NCI-H1436 (cell line): Measurements from ENCODE around the gene DHX9.

Experiments used
- DNase-seq: peaks from one replicate; lab custom pipeline; 2025; lab: John Stamatoyannopoulos, UW

DHX9 gene

GRCh38 chr1:182841368-182841988 lies 2.3 kb downstream of the DHX9 start:
- no peak for DNase-seq

DNA sequence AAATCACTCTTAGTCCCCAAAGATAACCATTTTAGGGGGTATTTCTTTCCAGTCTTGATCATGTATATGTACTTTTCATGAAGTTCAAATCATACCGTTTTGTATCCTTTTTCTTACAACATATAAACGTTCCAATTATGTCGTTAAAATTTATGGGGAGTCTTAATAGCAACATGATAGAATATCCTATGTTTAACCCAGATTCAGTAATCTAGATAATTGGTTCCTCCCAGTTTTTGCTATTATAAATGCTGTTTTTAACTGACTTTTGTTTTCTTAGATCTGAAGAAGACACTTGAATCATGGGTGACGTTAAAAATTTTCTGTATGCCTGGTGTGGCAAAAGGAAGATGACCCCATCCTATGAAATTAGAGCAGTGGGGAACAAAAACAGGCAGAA lies 3.1 kb downstream of the DHX9 start:
- DNase-seq, result no peak

DNA sequence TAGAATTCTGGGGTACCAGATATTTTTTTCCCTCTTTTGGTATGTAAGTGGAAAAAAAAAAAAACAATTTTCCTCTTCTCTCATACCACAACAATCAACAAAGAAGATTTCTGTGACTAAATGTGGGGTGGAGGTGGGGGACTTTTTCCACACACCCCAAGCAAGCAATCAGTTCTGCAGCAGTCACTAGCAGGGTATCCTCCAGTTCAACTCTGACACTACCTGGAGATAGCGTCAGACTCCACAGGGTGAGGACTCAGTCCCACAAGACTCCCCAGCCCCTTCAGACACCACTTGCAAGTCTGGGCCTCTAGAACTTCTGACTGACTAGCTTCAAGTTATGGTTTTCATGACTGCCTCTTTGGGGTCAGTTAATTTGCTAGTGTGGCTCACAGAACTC lies 6.2 kb downstream of the DHX9 start:
- DNase-seq, result no peak

- DNase-seq, result no peak
These were observed 6.7 kb downstream of the DHX9 start for GRCh38 chr1:182845894-182846293.

DNA sequence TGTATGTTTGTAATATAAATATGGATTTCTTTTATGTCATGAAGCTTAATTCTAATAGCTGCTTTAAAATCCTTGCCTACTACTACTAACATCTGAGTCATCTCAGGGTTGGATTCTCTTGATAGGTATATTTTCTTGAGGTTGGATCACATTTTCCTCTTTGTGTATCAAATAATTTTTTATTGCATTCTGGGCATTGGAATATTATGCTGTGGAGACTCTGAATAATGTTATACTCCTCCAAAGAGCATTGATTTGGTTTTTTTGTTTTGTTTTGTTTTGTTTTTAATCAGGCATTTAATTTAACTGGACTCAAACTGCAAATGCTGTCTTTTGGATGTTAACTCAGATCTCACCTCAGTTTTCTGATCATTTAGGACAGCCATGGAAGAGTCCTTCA lies 8.0 kb downstream of the DHX9 start:
- no peak for DNase-seq

- no peak for DNase-seq
These were observed 9.6 kb downstream of the DHX9 start for GRCh38 chr1:182848736-182849135.

DNA sequence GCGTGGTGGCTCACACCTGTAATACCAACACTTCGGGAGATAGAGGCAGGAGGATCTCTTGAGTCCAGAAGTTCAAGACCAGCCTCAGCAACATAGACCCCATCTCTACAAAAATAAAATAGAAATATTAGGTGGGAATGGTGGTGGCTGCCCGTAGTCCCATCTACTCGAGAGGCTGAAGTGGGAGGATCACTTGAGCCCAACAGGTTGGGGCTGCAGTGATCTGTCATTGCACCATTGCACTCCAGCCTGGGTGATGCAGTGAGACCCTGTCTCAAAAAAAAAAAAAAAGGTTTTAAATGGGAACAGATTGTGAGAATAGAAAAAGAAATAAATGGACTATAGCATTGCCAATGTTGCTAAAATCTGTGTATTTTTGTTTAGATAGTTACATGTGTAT lies 11.2 kb downstream of the DHX9 start:
- no peak for DNase-seq

- no peak for DNase-seq
These were observed 12.7 kb downstream of the DHX9 start for GRCh38 chr1:182851825-182852224.

- DNase-seq, result no peak
These were observed 16.8 kb downstream of the DHX9 start for GRCh38 chr1:182855911-182856310.

DNA sequence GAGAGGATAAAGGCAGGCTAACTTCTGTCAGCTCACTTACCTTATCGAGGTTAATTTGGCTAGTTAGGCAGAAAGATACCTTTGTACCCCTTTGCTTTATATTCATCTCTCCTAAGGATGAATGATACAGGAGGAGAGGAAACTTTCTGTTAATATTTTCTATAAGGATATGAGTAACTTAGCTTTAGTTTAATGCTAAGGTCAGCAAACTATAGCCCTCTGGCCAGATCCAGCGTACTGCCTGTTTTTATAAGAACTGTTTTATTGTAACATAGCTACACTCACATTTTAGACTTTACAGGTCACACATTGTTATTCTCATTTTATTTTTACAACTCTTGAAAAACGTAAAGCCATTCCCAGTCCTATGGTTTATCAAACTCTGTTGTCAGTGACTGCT lies 18.1 kb downstream of the DHX9 start:
- DNase-seq, result no peak

DNA sequence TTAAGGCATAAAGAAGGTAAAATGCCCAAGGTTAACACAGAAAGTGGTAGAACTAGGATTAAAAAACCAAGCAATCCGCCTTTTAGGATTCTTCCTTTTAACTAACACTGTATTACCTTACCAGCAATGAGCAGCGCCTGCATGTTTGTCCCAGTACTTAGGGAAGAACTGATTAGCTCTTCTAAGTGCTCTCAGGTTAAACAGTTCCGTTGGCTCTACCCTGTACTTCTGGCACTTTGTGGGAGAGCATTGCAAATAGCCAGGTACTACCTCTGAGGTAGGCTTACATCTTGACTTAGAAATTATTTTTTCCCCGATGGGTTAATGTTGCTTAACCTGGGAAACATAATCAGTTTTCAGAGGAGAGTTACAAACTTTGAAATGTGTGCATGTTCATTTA lies 21.5 kb downstream of the DHX9 start:
- no peak for DNase-seq

- DNase-seq, result no peak
These were observed 22.8 kb downstream of the DHX9 start for GRCh38 chr1:182861994-182862393.

DNA sequence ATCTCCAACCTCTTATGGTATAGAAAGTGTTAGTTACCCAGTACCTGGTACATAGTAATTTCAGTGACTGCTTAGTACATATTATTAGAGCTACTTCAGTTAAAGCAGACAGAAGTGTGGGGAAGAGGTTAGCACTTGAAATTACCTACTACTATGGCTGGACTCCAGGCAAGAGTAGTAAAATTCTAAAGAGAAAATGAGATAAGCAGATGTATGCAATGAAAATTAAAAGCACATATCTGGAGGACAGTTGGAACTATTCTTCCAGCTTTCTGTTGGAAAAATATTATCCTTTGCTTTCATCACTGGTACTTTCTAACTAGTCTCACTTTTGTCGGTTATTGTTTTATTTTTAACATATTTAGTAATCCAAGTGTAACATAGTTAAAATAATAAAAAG lies 23.7 kb downstream of the DHX9 start:
- no peak for DNase-seq

DNA sequence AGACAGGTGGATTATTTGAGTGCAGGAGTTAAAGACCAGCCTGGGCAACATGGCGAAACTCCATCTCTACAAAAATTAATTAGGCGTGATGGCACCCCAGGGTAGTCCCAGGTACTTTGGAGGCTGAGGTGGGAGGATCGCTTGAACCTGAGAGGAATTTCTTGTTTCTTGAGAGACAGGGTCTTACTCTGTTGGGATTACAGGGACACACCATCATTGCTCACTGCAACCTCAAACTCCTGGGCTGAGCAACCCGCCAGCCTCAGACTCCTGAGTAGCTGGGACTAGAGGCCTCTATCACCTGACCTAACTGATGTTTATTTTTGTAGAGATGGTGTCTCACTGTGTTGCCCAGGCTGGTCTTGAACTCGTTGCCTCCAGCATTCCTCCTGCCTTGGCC lies 24.8 kb downstream of the DHX9 start:
- no peak for DNase-seq

DNA sequence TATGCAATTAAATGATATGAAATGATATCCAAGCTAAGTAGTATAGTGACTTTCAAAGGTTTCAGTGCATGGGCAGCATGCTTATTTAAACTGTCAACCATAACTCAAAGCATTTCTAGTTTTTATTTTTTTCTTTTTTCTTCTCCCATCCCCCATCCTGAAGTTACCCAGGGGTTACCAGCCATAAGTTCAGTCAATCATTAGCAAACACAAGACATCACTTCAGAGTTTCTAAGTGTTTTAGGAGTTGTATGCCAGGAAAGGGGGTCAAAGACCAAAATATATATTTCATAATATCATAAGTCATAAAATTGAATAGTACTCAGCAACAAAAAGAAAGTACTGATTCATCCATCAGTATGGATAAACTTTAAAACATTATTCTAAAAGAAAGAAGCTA lies 28.7 kb downstream of the DHX9 start:
- no peak for DNase-seq

- DNase-seq, result no peak
These were observed 30.1 kb downstream of the DHX9 start for GRCh38 chr1:182869241-182869666.

- no peak for DNase-seq
These were observed 33.7 kb downstream of the DHX9 start for GRCh38 chr1:182872881-182873280.

GRCh38 chr1:182875889-182876288 lies 36.7 kb downstream of the DHX9 start:
- no peak for DNase-seq

- no peak for DNase-seq
These were observed 38.2 kb downstream of the DHX9 start for GRCh38 chr1:182877331-182877730.

DNA sequence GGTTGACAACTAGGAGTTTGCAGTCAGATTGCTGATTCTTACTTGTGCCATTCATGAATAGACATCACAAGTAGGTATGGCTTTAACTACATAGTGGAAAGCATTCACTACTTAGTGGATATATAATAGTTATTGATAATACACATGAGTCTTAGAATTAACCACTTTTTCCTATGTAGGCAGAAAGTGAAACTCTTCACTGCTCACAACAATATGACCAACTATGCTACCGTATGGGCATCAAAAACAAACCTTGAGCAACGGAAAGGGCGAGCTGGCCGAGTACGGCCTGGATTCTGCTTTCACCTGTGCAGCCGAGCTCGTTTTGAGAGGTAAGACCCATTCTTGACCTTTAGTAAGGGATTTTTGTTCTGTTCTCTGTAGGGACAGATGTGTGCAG lies 38.7 kb downstream of the DHX9 start:
- DNase-seq, result no peak

DNA sequence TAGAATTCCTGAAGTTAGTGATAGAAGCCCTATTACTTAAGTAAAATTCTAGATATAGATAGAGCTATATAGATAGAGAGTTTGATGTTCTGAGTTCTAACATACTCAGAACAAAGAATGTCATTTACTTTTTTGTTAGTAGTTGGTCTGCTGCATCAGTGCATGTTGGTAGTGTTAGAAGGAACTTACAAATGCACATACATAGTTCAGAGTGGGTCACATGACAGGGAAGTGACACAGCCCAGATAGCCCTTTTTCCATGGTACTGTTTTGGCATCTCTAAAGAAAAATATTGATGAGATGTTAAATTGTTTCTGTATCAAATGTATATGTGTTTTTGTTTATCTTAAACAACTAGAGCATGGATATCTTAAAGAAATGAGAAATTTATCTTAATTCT lies 45.7 kb downstream of the DHX9 start:
- no peak for DNase-seq

GRCh38 chr1:182885591-182885990 lies 46.4 kb downstream of the DHX9 start:
- no peak for DNase-seq

GRCh38 chr1:182886985-182887384 lies 47.8 kb downstream of the DHX9 start:
- no peak for DNase-seq

DNA sequence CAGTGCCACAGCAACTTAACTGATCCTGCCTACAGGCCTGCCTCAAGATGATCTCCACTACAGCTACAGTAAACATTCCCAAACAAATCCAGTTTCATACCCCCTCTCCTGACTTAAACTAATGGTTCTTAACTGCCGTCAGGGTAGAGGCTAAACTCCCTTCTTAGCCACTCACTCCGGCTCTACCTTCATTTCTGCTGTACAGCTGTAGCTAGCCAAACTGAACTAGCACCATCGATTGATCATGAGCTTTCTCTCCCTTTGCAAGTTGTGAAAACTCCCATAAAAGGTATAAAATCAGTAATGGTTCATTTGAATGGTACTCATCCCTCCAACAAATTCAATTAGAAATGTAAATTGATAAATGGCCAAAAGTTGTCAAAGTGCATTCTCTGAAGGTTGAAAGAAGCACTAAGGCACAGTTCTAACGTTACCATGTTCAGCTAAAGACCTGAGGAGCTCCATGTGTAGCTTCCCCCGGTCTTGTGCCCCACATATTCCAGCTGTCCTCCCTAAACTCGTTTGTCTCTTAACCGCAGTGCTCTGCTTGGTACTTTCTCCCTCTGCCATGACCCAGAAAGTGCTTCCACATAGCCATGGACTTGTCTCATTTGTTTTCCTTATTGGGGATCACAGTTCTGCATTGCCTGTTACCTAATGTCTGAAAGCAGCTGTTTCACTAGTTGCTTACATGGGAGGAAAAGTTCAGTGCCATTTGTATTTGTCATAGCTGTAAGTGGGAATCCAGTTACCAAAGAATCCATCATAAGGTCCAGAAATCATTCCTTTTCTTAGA lies 49.8 kb downstream of the DHX9 start:
- DNase-seq, result no peak
